Stimulated activated CD8-positive, alpha-beta memory T cell treated with anti-CD3 and anti-CD28 coated beads, Interleukin-7, amount 100 ng/mL, for 48 hours (primary cell): ENCODE measurements around the gene FMN2.

Experiments used
- DNase-seq, 2 donors: peaks; one replicate each; pipeline ENCODE4 v3.0.0-alpha.2; 2020; ENCODE audit warnings: low read depth in 1 of 2; ENCODE audit errors: extremely low read depth in 1 of 2

The FMN2 gene

DNA sequence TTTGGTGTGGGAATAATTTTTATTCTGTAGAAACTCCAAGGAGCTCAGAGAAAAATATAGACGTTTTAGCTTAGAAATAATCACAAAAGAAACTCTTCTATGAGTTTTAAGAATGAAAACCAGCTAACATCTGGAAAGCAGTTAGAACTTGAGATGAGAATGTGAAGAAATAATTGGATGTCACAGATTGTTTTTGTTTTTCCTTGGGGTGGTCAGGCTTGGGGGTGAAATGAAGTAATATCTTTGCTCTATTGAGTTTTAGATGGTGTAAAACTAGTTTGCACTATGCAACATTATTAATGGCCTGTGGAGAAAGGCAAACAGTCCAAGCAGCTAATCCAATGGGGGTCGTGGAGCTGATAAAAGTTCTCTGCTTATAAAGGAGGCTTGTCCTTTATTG, 101.2 kb downstream of the FMN2 start:
- no peak for DNase-seq

DNA sequence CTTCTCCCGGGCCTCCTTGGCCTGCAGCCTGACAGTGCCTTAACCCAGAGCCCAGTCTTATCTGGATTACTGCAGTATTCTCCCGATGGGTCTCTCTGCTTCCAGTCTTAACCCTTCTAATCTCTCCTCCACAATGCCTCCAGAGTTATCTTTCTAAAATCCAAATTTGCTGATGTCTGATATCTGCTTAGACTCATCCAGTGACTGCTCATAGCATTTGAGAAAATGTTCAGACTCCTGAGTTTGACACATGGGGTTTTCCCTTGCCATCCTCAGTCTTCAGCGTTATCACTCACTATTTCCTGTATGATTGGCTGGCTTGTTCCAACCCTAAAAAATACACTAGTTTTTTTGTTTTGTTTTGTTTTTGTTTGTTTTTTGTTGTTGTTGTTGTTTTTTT, 102.0 kb downstream of the FMN2 start:
- no peak for DNase-seq

GRCh38 chr1:240194120-240194519, 102.4 kb downstream of the FMN2 start:
- no peak for DNase-seq

- no peak for DNase-seq
Observed at GRCh38 chr1:240198376-240198775, 106.7 kb downstream of the FMN2 start.

DNA sequence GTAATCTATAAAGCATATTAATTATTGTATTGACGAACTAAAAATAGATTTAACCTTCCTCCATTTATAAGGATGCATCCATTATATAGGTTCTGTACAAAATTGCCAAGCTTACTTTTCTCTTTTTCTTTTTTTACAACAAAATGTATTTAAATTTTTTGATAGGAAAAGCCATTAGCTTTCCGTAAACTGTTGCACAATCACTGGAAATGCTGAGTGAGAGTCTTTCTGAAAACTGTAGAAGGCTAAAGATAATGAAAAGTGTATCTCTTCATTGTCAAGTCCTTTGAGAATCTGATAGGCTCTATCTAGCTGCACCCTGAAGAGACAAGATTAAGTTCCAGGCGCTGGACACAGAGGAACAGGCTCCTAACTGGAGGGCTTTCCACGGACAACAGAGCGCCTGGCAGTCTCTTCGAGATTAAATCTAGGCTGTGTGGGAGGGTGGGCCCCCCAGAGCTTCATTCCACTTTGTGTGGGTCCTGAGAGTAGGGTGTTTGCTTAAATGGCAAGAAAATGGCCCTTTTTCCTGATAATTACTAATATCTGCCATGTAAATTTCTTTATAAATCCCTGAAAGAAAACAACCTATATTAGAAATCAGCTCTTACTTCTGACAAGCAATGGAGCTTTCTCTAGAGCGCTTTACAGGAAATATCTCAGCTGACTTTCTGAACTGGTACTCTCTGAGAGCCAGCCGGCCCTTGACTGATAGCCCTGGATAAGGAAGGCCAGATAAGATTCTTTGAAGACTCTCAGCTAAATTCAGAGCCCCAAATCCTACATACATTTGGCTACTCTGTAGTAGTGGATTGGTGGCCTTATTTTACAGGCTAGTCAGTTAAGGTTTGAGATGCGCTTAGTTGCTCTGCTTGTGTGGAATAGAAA, 108.3 kb downstream of the FMN2 start:
- no peak for DNase-seq

DNA sequence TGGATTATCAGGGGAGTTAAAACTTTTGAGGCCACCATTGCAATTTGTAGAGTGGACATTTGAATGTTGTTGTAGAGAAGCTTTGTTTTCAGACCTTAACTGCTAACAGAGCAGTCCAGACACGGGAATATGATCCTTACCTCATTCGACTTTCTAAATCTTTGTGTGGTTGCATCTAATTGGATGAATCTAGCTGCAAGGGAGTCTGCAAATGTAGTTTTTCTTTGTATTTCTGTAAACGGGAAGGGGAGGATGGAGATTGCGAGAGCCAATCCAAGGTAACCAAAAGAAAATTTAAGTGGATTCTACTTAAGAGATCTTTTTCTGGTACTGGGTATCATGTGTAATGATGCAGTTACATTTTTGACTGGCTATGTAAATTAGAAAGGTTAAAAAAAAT, 110.2 kb downstream of the FMN2 start:
- no peak for DNase-seq

DNA sequence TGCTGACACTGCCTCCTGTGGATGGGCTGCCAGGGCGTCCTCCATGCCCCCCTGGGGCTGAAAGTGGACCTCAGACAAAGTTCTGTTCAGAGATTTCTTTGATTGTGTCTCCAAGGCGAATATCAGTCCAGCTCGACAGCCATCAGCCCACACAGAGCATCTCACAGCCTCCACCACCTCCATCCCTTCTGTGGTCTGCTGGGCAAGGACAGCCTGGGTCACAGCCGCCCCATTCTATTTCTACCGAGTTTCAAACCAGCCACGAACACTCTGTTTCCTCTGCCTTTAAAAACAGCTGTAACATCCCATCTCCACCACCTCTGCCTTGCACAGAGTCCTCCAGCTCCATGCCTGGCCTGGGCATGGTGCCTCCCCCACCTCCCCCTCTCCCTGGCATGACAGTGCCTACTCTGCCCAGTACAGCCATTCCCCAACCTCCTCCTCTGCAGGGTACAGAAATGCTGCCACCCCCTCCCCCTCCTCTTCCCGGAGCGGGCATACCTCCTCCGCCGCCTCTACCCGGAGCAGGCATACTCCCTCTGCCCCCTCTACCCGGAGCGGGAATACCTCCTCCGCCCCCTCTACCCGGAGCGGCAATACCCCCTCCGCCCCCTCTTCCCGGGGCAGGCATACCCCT, 115.5 kb downstream of the FMN2 start:
- DNase-seq: no peak

DNA sequence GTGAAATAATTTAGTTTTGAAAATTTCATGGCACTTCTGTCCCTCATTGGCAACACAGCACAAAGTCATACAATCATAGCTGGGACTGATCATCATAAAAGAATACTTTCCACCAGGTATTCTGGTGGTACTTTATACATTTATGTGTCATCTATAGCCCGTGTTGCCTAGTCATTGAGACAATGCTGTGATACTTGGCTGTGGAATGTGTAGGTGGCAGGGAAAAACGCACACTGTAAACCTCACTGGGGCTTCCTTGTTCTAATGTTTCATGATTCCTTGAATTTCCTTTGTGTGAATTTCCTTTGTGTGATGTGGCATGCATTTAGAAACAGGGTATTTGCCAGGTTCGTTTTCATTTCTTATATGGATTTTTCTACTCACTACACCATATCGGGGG, 118.3 kb downstream of the FMN2 start:
- DNase-seq: no peak

DNA sequence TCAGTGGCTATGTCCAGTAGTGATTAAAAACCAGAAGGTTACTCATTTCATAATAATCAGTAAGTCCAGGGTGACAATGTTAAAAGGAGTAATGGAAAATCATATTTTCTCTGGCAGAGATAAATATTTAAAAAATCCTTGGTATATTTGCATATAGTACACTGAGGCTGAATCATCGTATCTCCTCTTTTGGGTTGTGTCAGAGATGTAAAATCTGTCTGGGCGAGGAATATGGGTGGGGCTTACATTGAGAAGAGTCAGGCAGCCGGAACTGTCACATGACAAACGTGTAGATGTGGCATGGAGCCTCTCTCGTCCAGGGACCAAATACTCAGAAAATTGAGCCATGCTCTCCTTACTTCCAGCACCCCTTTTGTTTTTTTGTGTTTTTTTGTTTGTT, 120.9 kb downstream of the FMN2 start:
- no peak for DNase-seq

- DNase-seq: no peak
Observed at GRCh38 chr1:240217403-240217802, 125.7 kb downstream of the FMN2 start.

- DNase-seq: no peak
Observed at GRCh38 chr1:240219104-240219503, 127.4 kb downstream of the FMN2 start.

DNA sequence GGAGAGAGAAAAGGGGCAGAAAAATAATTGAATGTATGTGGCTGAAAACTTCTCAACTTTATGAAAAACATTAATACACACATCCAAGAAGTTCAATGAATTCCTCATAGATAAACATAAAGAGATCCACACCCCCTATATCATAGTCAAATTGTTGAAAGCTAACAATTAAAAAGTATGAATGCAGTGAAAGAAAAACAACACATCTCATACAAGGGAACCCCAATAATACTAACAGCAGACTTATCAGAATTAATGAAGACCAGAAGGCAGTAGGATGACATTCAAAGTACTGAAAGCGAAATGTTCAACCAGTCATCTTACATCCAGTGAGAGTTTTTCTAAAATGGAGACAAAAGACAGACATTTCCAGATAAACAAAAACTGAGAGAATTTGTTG, 134.4 kb downstream of the FMN2 start:
- no peak for DNase-seq

DNA sequence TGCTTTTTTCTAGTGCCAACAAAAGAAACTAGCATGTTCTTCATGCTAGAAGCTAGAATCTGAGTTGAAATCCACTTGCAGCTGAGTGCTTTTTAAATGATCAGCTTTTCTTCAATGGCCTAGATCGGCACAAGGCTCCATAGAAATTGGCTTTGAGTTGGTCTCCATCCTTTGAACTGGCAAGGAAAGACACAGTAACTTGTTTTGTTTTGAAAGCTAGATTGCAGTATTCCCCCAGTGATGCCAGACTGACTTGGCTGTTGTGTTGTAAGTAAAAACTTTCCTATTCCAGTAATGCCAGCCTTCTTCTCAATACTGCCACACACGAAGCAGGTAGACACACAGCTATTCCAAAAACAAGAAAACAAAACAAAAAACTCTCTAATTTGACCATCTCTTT, 139.1 kb downstream of the FMN2 start:
- DNase-seq: no peak

- DNase-seq: no peak
Observed at GRCh38 chr1:240232530-240232929, 140.8 kb downstream of the FMN2 start.

DNA sequence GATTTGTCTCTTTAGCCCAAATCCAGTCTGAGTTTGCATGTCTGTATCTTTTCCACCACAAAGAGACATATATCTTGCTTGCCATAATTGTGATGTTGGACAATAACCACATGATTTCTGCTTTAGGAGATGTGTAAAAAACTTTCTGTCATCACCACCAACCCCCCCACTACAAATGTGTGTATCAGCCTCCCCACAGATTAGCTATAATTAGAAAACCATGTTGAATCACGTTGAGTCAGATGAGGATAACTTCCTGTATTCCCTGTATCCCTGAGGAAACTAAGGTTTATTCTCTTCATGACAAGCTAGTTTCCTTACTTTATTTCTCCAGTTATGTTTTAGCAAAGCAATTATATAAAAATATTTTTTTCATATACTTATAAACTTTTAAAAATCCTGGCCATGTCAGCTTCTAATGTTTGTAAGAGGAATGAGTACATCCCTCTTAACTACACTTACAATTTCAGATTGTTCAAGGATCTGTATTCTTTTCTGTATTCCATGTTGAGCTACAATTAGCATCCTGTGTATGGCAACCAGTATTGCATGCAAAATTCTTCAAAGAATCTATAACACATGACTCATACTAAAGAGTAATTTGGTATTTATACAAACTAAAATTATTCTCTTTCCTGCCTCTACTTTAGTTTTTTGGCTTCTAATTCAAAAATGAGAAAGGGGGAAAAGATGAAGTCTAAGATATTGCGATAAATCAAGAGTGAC, 143.0 kb downstream of the FMN2 start:
- no peak for DNase-seq

DNA sequence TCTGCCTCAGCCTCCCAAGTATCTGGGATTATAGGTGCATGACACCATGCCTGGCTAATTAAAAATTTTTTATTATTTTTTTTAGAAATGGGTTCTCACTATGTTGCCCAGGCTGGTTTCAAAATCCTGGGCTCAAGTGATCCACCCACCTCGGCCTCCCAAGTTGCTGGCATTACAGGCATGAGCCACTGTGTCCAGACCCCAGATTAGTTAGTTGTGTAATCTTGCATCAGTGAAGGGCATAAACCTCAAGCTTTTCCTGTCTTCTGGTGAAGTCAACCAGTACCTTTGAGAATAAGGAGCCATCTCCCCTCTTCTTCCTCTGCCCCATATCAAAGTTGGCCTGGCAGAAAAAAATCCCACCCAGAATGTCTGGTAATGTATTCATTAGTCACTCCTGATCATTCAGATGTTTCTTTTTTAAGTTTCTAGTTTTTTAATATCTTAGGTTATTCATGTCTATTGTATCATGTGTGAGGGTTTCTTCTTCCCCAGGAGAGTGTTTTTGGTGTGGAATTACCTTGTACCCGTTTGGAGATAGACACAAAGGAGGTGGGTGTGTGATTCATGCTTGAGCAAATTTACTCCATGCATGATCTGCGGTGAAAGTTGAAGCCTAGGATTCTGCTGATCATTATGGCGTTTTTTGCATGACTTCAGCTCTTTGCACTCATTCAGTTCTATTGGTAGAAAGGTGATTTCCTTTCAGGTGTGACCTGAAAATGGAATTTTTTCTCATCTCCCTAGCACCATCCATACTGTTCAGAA, 144.0 kb downstream of the FMN2 start:
- no peak for DNase-seq

GRCh38 chr1:240237305-240237721, 145.6 kb downstream of the FMN2 start:
- DNase-seq: no peak

DNA sequence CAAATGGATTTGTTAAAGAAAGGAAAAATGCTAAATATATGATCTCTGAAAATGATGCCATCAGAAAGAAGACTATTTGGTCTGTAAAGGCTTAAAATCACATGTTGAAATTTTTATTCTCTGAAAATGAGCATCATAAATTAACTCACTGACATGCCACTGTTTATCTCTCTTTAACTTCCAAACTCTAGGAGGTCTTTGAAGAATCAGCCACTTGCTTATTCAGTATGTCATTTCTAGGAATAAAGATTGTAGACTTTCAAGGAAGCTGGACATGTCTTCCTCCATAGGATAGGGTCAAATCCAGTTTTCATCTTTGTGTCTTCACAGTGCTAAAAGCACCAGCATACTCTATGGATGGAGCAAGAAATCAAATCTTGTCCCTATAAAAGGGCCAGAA, 147.6 kb downstream of the FMN2 start:
- no peak for DNase-seq

DNA sequence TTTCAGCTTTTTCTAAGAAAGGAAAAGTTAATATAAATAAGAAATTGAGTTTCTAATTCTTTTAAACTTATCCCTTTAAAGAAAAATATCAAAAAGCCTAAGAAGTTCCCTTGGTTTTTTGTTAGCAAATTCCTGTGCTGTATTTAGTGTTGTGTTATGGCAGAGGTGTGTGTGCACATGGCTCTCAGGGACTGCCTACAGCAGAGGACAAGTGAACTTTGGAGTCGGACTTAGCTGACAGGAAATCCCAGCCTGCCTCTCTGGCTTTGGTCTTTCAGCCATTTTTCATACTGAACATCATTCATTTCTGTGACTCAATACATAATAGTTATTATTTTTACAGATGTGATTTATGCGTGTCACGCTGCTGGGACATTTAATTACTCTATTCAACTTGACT, 149.6 kb downstream of the FMN2 start:
- DNase-seq: no peak

DNA sequence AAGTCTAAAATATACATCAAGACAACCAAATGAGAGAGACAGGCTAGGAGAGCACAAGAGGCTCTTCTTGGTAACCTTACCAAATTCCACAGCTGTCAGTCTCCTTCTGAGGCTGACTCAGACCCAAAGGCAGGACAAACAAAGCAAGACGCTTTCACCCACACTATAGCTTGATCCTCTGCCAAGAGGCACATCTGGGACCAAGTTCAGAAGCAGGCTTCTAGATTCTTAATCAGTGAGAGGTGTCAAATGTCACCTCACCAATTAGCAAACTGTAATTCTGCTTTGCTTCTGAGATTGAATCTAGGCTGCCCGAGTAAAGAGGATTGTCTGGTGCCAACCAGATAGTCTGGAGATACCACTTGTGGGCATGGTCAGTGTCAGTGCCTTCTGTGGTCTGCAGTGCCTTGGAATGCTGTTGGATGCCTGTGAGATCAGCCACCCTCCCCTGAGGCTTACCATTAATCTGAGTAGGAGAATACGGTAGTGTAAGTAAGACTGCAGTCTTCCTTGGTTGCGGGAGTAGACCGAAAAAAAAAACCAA, 151.0 kb downstream of the FMN2 start:
- no peak for DNase-seq
